Measurements from ENCODE around the gene S100PBP. TPM values are rescaled to one million over a fixed set of nuclear protein-coding genes. Genes with fewer than 3 reads are reported as not detected.

The S100PBP gene
- total RNA-seq, 2 donors from 2014 or later, result 44.3 to 46.1 TPM

- peaks cover 14 to 19% of the 10 kb centered on the region in 2 donors for H3K4me1 ChIP-seq (ENCODE audit: control insufficient read depth in 1 of 2, low read depth in 2 of 2)
- H3K36me3 ChIP-seq, result peaks cover 23% of the 10 kb centered on the region
- no peak for ATAC-seq (ENCODE audit: insufficient number of reproducible peaks, low FRiP score, low read depth)
- H3K27me3 ChIP-seq (replicated peaks; ENCODE audit: insufficient read depth), result no peaks in the 10 kb centered on the region
- H3K9me3 ChIP-seq, result no peaks in the 10 kb centered on the region
- TF ChIP-seq CTCF (IDR thresholded peaks at IDR 0.05), result no peak
- H3K4me3 ChIP-seq, result no peak overlapping the region
- no peak overlapping the region for H3K27ac ChIP-seq
- DNase-seq (ENCODE audit: low spot score), result no peak
Measured at GRCh38 chr1:32808580-32808979, 8.9 kb upstream of the S100PBP start.

DNA sequence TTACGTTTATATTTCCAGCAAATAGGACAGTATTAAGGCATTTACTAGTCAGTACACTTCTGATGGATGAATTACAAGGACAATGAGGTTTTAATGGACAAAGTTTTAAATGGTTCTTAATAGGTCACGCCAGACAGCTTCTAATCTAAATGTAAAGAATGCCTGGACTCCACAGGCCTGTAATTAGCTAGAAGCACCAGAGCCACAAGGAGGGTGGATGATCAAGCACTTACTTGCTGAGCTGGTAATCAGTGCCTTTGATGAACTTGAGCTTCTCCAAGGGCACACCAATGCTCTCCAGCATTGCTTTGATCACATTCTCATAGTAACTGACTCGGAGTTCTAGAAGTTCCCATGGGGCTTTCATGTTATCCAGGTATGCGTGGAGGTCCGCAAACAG is 7.1 kb upstream of the S100PBP start:
- H3K4me1 ChIP-seq (ENCODE audit: control insufficient read depth in 1 of 2, low read depth in 2 of 2), result peaks cover 29 to 37% of the 10 kb centered on the region in 2 donors
- DNase-seq (ENCODE audit: low spot score) (no peak), ATAC-seq (ENCODE audit: insufficient number of reproducible peaks, low FRiP score, low read depth) (no peak)
- no peak overlapping the region for H3K4me3 ChIP-seq
- no peaks in the 10 kb centered on the region for H3K27me3 ChIP-seq (replicated peaks; ENCODE audit: insufficient read depth)
- H3K36me3 ChIP-seq, result peaks cover 22% of the 10 kb centered on the region
- TF ChIP-seq CTCF (IDR thresholded peaks at IDR 0.05), result no peak
- H3K9me3 ChIP-seq, result no peaks in the 10 kb centered on the region
- H3K27ac ChIP-seq, result no peak overlapping the region

DNA sequence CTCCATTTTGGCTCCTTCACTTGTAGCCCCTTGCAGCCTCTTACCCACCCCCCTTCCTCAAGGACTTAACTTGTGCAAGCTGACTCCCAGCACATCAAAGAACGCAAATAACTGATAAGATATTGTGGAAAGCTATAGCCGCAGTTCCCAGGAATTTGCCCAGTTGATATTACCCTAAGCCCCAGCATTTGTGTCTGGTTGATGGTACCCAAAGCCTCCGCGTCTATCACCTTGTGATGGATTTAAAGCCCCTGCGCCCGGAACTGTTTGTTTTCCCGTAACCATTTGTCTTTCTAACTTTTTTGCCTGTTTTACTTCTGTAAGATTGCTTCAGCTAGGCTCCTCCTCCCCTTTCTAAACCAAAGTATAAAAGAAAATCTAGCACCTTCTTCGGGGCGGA is 6.2 kb upstream of the S100PBP start:
- Histone ChIP-seq H3K36me3 (peaks cover 14% of the 10 kb centered on the region), H3K4me3 (no peak overlapping the region), H3K27ac (no peak overlapping the region), H3K9me3 (no peaks in the 10 kb centered on the region), H3K27me3 (replicated peaks; ENCODE audit: insufficient read depth) (no peaks in the 10 kb centered on the region), H3K4me1 (ENCODE audit: control insufficient read depth in 1 of 2, low read depth in 2 of 2) (peaks cover 38 to 46% of the 10 kb centered on the region in 2 donors)
- DNase-seq (ENCODE audit: low spot score), result no peak
- no peak for ATAC-seq (ENCODE audit: insufficient number of reproducible peaks, low FRiP score, low read depth)
- no peak for TF ChIP-seq CTCF (IDR thresholded peaks at IDR 0.05)

DNA sequence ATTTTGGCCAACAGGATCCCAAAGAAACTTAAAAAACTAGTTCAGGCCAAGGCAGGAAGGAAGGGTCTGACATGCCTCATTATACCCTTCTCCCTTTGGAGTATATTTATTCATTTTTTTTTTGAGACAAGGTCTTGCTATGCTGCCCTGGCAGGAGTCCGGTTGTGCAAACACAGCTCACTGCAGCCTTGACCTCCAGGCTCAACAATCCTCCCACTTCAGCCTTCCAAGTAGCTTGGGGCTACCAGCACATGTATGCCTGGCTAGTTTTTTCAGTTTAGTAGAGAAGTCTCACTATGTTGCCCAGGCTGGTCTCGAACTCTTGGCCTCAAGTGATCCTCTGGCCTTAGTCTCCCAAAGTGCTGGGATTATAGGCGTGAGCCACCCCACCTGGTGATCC is 5.5 kb upstream of the S100PBP start:
- ATAC-seq (ENCODE audit: insufficient number of reproducible peaks, low FRiP score, low read depth) (no peak), DNase-seq (ENCODE audit: low spot score) (no peak)
- no peak for TF ChIP-seq CTCF (IDR thresholded peaks at IDR 0.05)
- H3K36me3 ChIP-seq, result peaks cover 8% of the 10 kb centered on the region
- H3K27ac ChIP-seq, result no peak overlapping the region
- H3K4me1 ChIP-seq (ENCODE audit: control insufficient read depth in 1 of 2, low read depth in 2 of 2), result peaks cover 38 to 47% of the 10 kb centered on the region in 2 donors
- H3K9me3 ChIP-seq, result no peaks in the 10 kb centered on the region
- H3K27me3 ChIP-seq (replicated peaks; ENCODE audit: insufficient read depth), result no peaks in the 10 kb centered on the region
- no peak overlapping the region for H3K4me3 ChIP-seq

DNA sequence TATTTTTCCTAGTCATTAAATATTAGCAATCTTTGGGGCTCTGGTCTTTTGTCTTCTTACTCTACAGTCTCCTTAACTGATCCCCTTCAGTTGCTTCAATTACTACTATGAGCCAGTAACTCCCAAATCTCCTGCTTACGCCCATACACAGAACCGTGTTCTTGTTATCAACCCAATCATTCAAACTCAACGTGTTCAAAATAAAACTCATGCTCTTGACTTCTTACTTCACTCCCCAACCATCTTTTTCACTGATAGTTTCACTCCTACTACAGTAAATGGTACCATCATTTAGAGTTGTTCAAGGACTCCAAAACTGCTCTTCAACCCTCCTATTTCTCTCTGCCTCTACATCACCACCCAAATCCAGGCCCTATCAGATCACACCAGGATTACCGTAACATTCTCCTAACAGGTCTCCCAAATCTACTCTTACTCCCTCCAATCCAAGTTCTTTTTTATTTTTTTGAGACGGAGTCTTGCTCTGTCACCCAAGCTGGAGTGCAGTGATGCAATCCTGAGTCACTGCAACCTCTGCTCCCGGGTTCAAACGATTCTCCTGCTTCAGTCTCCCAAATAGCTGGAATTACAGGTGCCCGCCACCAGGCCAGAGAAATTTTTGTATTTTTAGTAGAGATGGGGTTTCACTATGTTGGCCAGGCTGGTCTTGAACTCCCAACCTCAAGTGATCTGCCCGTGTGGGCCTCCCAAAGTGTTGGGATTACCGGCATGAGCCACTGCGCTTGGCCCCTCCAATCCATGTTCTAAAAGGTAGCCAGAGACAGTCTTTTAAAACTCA is 3.3 kb upstream of the S100PBP start:
- H3K36me3 ChIP-seq, result peaks cover 7% of the 10 kb centered on the region
- H3K27me3 ChIP-seq (replicated peaks; ENCODE audit: insufficient read depth), result no peaks in the 10 kb centered on the region
- no peak overlapping the region for H3K4me3 ChIP-seq
- TF ChIP-seq CTCF (IDR thresholded peaks at IDR 0.05), result no peak
- H3K4me1 ChIP-seq (ENCODE audit: control insufficient read depth in 1 of 2, low read depth in 2 of 2), result peaks cover 44 to 56% of the 10 kb centered on the region in 2 donors
- no peaks in the 10 kb centered on the region for H3K9me3 ChIP-seq
- DNase-seq (ENCODE audit: low spot score) (no peak), ATAC-seq (ENCODE audit: insufficient number of reproducible peaks, low FRiP score, low read depth) (no peak)
- peak overlapping the region; percentile 7 to 52 for H3K27ac ChIP-seq

Data from thoracic aorta (tissue), 2 donors.